HG03460 (cell line): ENCODE results near the gene FOXO3.

Experiments
- ATAC-seq: cut with Tn5 transposase; IDR thresholded peaks from one replicate; pipeline ENCODE4 v1.9.1; 2021; ENCODE audit not compliant: unreplicated experiment

Gene FOXO3

GRCh38 chr6:108574457-108575141, 13.9 kb downstream of the FOXO3 start:
- no peak for ATAC-seq

- ATAC-seq = no peak
Observed at GRCh38 chr6:108575905-108576494, 15.3 kb downstream of the FOXO3 start.

DNA sequence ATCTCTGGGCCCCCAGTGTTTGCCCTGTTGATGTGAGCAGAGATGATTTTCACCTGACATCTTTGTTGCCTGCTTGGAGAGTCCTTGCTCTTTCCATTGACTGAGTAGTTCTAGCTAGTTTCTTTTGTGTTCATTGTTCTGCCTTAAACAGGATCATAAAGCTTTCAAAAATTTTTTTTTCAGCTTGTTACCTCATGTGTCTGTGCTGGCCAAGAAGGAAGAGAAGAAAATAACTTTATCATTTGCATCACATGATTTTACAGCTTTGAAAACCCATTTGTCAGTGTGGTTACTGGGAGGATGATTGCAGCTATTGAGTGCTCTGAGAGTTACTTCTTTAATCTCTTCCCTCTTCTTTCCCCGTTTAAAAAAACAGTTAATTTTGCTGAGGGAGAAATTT, 16.0 kb downstream of the FOXO3 start:
- ATAC-seq = no peak

DNA sequence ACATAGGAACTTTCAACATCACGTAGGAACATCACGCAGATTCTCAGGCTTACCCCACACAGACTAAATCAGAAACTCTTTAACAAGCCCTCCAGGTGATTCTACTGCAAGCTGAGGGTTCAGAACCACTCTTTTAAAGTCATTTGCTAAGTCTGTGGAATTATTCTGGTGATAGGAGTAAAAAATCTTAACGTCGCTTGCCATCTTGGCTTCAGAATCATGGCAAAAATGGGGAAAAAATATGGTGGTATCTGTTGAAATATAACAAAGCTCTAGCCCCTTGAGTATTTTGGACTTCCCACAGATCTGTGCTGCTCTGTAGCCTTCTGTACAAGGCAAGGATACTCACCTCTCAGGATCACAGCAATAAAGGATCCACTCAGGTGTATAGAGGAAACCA, 17.4 kb downstream of the FOXO3 start:
- no peak for ATAC-seq

GRCh38 chr6:108578595-108579327, 18.0 kb downstream of the FOXO3 start:
- no peak for ATAC-seq

DNA sequence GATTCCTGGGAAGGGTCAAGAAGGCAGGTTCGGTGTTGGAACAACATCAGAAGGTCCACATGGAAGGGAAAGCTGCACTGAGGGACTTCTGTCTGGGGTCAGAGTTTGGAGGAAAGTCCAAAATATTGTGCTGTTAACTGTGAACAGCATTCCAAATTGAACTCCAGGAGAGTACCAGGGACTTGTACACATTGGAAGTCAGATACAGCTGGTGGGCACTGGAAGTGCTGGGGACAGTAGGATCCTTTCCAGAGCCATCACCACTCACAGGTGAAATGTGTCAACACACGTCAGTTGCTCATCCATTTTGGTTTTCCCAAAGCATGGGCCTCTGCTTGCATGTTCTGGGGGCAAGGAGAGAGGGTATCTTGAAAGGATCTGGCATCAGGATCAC, 18.6 kb downstream of the FOXO3 start:
- no peak for ATAC-seq

DNA sequence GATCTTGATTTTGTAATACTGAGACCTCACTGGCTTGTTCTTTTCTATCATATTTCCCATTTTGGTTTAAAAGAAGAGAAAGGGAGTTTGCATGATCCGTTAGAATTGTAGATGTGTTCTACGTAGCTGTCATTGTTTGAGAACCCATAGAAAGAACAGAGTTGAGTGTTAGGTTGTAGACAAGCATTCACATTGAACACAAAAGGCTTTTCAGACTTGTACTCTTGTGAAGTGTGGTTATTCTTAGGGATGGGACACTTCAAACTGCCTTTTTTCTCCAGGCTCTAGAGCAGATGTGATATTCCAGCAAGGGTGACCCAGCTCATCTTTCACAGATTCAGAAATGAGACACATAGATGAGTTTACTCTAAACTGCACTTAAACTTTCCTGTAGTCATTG, 19.9 kb downstream of the FOXO3 start:
- no peak for ATAC-seq

DNA sequence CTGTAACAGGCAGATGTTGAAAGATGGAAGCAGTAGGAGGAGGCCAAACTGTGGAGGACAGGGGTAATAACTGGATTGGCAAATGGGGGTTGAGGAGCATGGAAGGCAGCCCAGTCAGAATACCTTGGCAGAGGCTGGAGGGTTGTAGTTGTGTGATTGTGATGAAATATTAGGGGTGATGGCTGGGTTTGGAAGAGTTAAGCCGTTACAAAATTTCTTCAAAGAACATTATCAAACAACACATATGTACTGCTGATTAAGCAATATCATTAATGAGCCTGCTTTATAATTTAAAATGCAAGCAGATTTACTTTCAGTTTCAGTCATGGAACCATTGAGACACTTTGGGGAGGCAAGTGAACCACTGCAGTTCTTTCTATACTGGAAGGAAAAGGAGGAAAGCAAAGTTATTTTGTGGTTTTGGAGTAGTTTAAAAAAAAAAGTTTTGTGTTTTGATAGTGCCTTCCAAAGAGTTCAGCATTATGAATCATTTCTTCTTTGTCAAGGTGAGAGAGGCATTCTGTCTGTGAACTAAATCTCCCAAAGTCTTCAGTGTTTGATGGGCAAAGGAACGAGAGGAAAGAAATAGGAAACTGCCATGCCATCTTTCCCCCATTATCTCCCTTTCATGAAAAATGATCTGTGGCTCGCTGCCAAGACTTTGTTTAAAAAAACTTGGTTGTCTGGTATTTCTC, 20.7 kb downstream of the FOXO3 start:
- ATAC-seq = no peak

- ATAC-seq = no peak
Observed at GRCh38 chr6:108581932-108582475, 21.3 kb downstream of the FOXO3 start.

- ATAC-seq = no peak
Observed at GRCh38 chr6:108582618-108583017, 21.9 kb downstream of the FOXO3 start.

GRCh38 chr6:108584323-108584722, 23.6 kb downstream of the FOXO3 start:
- no peak for ATAC-seq

GRCh38 chr6:108585359-108585758, 24.6 kb downstream of the FOXO3 start:
- ATAC-seq = no peak

DNA sequence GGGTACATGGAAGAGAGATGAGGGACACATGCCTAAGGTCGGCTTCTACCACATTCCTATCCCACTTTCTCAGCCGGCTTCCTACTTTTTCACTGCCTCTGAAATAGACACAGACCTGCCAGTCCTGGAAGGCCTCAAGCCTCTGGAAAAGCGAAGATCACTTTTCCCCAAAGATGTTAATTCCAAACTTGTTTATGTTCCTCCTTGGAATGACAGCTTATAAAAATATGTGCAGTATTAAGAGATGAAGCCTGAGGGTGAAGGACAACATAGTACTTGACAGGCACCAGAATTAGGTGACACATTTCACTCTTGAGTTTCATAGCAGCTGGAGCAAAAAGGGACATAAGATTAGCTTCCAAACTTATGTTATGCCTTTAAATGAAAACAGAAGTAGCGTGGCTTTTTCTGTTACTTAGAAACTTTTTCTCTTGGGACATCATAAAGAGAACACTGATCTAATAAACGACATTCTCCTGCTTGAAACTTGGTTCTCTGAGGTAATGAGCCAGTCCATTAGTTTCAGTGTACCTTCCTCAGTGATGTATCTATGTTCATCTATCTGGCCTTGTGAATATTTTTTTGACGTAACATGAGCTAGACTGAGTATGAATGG, 25.3 kb downstream of the FOXO3 start:
- no peak for ATAC-seq

GRCh38 chr6:108587258-108588059, 26.7 kb downstream of the FOXO3 start:
- no peak for ATAC-seq

DNA sequence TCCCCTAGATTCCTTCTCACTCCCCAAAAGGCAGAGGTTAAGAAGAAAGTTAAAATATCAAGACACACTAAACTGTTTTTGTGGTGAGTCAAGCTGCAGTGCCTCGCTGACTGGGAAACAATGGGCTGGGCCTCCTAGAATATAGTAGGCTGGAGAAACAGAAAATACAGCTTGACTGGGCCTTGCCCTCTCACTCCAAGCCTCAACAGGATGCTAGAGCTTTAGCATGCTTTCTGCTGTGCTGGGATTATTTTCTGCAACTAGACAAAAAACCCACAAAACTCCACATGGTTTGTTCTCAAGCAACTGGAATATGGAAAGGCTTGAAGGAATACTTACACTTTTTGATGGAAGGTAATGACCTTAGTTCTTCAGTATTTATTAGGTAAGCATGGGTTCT, 27.9 kb downstream of the FOXO3 start:
- no peak for ATAC-seq

DNA sequence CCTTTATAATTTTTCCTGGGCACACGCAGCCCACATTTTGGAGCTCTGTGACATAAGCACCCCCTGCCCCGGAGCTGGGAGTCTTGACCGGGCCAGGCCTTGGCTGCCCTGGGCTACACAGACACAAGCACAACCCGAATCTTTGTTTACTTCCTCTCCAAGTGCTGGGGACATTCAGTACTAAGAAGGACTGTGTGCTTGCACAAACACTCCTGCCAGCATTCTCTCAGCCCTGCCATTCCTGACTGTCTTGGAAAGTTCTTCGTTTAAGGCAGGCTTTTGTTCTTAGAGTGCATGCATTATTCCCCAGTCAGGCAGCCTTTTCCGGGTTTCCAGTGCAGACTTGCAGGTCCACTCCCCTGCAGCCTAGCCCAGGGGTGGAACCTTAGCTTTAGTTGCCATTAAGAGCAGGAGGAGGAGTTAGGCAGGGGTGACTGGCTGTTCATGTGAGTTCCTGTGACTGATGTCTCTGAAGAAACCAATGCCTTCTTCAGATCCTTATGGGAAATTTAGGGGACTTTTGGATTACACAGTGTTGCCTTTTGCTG, 28.6 kb downstream of the FOXO3 start:
- no peak for ATAC-seq

DNA sequence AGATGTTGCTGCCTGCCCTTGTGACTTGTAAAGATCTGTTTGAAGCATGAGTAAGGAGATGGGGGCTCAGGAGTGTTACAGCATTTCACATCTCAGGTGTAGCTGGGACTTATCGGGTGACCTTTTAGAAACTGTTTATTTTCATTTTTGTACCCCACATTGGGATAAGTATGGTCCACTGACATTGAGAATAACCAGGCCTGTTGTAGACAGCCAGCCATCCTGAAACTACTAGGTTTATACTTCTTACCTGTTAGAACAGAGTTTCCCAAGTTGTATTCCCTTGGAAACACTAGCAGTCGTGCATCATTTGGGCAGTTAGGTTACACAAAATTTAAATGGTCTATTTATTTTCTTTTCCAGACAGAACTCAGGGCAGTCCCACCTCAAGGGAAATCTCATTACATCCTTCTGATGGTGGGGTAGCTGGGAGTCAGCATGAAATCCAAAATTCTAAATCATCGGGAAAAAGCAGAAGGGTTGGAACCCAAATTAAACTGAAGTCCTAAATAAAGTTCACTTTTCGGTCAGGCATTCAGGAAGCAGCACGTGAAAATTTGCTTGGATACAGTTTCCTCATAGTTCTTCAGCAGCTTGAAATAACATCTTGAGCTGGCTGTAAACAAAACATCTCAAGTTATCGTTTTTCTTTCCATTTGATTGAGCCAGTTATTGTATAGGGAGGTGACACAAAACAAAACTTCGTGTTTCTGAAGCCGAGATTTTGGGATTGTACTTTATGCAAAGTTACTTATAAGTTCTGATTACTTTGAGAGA, 30.5 kb downstream of the FOXO3 start:
- ATAC-seq = no peak

DNA sequence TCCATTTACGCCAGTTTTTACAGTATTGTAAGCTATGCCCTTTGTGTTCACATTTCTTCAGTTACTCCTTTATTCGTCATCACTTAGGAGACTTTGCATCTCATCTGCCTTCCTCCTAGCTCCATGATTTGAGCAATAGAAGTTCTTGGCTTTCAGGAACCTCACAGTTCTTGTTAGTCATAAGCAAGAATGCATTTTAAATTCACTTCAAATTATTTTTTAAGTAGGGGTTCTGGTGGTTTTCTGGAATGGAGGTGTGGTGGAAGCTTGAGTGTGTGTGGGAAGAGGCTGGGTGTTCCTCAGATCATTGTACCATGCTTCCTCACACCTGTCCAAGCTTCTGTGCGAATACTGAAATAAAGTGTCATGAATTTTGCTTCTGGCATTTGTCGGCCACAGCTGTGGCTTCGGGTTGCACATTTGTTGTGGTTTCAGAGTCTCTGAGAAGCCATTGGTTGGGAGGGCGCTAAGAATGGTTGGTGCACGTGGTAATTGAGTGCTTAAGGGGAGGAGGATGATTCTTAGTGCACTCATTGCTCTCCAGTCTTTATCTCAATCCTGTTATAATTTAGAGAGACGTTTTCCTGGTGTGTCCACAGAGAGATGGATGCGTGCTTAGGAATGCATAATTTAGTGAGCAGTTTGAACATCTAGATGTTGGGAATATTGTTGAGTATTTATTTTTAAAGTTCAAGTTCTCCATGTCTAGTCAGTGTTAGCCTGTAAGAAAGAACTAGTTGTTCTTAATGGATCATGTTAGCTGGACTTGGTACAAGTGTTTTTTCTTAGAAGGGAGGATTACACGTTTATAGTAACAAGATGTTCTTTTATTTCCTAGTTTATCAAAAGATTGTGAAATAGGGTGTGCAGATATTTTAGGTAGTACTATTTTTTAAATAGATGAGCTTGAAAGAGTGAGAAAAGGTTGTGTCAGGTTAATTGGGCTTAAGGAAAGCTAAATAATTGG, 31.9 kb downstream of the FOXO3 start:
- peak; percentile 88 for ATAC-seq
